ENCODE measurements around the gene SIPA1.

The SIPA1 gene

DNA sequence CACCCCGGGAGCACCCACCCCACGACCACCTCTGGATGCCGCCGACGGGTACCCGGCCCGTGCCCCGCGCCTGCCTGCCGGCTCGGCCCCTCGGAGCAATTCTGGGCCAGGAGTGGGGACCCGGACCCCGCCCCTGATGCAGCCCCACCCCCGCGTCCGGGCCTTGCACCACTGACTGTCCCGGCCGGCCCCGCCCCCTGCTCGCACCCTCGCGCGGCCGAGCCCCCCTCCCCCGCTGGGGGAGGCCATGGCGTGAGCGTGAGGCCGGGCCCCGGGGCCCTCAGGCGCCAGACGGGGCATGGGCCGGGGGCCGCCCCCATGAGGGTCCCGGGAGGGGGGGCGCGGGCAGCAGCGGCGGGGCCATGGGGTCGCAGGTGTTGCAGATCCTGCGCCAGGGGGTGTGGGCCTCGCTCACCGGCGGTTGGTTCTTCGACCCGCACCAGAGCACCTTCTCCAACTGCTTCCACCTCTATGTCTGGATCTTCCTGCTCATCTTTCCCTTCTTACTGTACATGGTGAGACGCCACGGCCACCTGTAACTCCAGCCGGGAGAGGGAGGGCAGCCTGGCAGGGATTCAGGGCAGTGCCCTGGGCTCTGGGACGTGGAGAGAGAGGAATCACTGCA is 21.8 kb upstream of the SIPA1 start:
- in situ Hi-C loops (cut with HindIII; ENCODE audit: low pct_ligation_motif_present, low sequenced_read_pairs) = no loop called here
- Histone ChIP-seq H3K27ac (peak overlapping the region; percentile 63), H3K4me3 (ENCODE audit: low read depth, low read length) (peak overlapping the region; percentile 90), H3K27me3 (replicated peaks) (no peaks in the 10 kb centered on the region), H3K36me3 (replicated peaks) (peaks cover 33% of the 10 kb centered on the region)
- DNase-seq = no peak
- TF ChIP-seq, protein P1, sequence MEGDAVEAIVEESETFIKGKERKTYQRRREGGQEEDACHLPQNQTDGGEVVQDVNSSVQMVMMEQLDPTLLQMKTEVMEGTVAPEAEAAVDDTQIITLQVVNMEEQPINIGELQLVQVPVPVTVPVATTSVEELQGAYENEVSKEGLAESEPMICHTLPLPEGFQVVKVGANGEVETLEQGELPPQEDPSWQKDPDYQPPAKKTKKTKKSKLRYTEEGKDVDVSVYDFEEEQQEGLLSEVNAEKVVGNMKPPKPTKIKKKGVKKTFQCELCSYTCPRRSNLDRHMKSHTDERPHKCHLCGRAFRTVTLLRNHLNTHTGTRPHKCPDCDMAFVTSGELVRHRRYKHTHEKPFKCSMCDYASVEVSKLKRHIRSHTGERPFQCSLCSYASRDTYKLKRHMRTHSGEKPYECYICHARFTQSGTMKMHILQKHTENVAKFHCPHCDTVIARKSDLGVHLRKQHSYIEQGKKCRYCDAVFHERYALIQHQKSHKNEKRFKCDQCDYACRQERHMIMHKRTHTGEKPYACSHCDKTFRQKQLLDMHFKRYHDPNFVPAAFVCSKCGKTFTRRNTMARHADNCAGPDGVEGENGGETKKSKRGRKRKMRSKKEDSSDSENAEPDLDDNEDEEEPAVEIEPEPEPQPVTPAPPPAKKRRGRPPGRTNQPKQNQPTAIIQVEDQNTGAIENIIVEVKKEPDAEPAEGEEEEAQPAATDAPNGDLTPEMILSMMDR (IDR thresholded peaks at IDR 0.05; ENCODE audit: low read depth, low read length, missing control alignments) = no peak

DNA sequence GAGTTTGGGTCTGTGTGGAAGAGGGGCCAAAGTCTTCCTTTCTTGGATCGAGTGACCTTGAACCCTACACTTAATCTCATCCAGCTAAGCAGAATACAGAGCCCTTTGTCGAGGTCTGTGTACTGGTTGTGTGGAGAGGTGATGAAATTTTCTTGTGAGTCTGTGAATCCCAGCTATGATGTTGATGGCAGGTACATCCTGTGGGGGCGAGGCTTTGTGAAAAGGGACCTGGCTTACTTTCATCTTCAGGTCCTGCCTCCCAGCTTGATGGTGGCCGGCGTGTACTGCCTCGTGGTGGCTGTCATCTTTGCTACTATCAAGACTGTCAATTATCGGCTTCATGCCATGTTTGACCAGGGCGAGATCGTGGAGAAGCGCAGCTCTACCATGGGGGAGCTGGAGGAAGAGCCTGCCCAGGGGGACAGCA is 21.3 kb upstream of the SIPA1 start:
- no peaks in the 10 kb centered on the region for H3K27me3 ChIP-seq (replicated peaks)
- in situ Hi-C loops (cut with HindIII; ENCODE audit: low pct_ligation_motif_present, low sequenced_read_pairs) = no loop called here
- TF ChIP-seq, protein P1 (IDR thresholded peaks at IDR 0.05; ENCODE audit: low read depth, low read length, missing control alignments) = no peak
- peaks cover 38% of the 10 kb centered on the region for H3K36me3 ChIP-seq (replicated peaks)
- no peak for DNase-seq
- H3K4me3 ChIP-seq (ENCODE audit: low read depth, low read length) = peak overlapping the region; percentile 90
- no peak overlapping the region for H3K27ac ChIP-seq

DNA sequence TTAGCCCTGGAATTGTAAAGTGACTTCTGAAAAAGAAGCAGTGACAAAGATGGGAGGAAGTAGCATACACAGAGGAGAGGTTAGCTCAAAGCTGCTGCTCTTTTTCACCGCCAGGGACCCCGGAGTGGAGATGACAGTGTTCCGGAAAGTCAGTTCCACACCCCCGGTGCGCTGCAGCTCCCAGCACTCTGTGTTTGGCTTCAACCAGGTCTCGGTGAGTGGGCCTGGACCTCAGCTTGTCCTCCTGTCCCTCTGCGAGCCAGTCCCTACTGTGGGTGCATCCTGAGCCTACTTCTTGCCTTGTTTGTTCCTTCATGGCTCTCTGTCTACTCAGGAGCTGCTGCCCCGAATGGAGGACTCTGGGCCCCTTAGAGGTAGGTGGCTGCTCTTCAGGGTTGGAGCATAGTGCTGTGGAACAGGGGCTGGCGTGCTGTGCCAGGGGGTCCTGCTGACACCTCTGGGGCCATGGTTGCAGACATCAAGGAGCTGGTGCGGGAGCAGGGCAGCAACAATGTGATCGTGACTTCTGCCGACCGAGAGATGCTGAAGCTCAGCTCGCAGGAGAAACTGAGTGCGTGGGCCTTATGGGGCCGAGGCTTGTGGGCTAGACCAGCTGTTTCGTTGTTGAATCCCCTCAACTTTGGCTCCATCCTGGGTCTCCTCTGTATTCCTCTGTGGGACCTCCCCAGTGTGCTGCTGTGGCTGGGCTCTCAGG is 20.6 kb upstream of the SIPA1 start:
- in situ Hi-C loops (cut with HindIII; ENCODE audit: low pct_ligation_motif_present, low sequenced_read_pairs) = no loop called here
- Histone ChIP-seq H3K36me3 (replicated peaks) (peaks cover 45% of the 10 kb centered on the region), H3K27me3 (replicated peaks) (no peaks in the 10 kb centered on the region), H3K27ac (no peak overlapping the region), H3K4me3 (ENCODE audit: low read depth, low read length) (no peak overlapping the region)
- DNase-seq = no peak
- TF ChIP-seq, protein P1 (IDR thresholded peaks at IDR 0.05; ENCODE audit: low read depth, low read length, missing control alignments) = no peak

DNA sequence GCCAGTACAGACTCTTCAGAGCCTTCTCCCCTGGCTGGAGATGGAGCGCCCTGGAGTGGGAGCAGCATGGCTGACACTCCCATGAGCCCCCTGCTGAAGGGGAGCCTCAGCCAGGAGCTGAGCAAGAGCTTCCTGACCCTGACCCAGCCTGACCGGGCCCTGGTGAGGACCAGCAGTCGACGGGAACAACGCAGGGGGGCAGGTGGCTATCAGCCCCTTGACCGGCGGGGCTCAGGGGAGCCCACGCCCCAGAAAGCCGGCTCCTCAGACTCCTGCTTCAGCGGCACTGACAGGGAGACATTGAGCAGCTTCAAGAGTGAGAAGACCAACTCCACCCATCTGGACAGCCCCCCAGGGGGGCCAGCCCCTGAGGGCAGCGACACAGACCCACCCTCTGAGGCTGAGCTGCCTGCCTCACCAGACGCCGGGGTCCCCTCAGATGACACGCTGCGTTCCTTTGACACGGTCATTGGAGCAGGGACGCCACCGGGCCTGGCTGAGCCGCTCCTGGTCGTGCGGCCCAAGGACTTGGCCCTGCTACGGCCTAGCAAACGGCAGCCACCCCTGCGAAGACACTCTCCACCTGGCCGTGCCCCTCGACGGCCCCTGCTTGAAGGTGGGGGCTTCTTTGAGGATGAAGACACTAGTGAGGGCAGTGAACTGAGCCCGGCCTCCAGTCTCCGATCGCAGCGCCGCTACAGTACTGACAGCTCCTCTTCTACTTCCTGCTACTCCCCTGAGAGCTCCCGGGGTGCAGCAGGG is 19.7 kb upstream of the SIPA1 start:
- Histone ChIP-seq H3K4me3 (ENCODE audit: low read depth, low read length) (no peak overlapping the region), H3K27ac (no peak overlapping the region), H3K36me3 (replicated peaks) (peaks cover 50% of the 10 kb centered on the region), H3K27me3 (replicated peaks) (no peaks in the 10 kb centered on the region)
- TF ChIP-seq, protein P1 (IDR thresholded peaks at IDR 0.05; ENCODE audit: low read depth, low read length, missing control alignments) = no peak
- in situ Hi-C loops (cut with HindIII; ENCODE audit: low pct_ligation_motif_present, low sequenced_read_pairs) = no loop called here
- DNase-seq = no peak

DNA sequence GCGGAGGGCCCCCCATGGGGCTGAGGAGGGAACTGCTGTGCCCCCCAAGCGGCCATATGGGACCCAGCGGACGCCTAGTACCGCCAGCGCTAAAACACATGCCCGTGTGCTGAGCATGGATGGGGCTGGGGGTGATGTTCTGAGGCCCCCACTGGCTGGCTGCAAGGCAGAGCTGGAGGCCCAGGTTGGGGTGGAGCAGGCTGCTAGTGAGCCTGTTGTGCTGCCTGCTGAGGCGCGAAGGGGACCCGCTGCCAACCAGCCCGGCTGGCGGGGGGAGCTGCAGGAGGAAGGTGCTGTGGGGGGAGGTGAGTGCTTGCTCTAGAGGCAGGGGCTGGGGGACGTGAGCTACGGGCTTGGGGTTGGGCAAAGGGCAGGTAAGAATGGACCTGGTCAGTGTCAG is 19.1 kb upstream of the SIPA1 start:
- H3K36me3 ChIP-seq (replicated peaks) = peaks cover 56% of the 10 kb centered on the region
- TF ChIP-seq, protein P1 (IDR thresholded peaks at IDR 0.05; ENCODE audit: low read depth, low read length, missing control alignments) = no peak
- no peak for DNase-seq
- in situ Hi-C loops (cut with HindIII; ENCODE audit: low pct_ligation_motif_present, low sequenced_read_pairs) = no loop called here
- H3K27me3 ChIP-seq (replicated peaks) = no peaks in the 10 kb centered on the region
- no peak overlapping the region for H3K27ac ChIP-seq
- no peak overlapping the region for H3K4me3 ChIP-seq (ENCODE audit: low read depth, low read length)
